ENCODE measurements around the gene GALNT11.
"Not testable (repeated sequence)": the region's sequence is repeated elsewhere in the genome, so short reads cannot be mapped to it uniquely, and the experiment has no call there.

Gene GALNT11

GRCh38 chr7:152027491-152028365, 2.3 kb downstream of the GALNT11 start:
- FAIRE-seq = not testable (repeated sequence)

- not testable (repeated sequence) for FAIRE-seq
Measured at GRCh38 chr7:152030059-152030458, 4.6 kb downstream of the GALNT11 start.

- FAIRE-seq = not testable (repeated sequence)
Measured at GRCh38 chr7:152030639-152031038, 5.2 kb downstream of the GALNT11 start.

- no peak for FAIRE-seq
Measured at GRCh38 chr7:152035817-152036216, 10.3 kb downstream of the GALNT11 start.

- FAIRE-seq = not testable (repeated sequence)
Measured at GRCh38 chr7:152038410-152038809, 12.9 kb downstream of the GALNT11 start.

GRCh38 chr7:152043086-152043485, 17.6 kb downstream of the GALNT11 start:
- FAIRE-seq = not testable (repeated sequence)

GRCh38 chr7:152044909-152045308, 19.4 kb downstream of the GALNT11 start:
- FAIRE-seq = not testable (repeated sequence)

GRCh38 chr7:152046531-152046930, 21.1 kb downstream of the GALNT11 start:
- FAIRE-seq = no peak

GRCh38 chr7:152048051-152048450, 22.6 kb downstream of the GALNT11 start:
- no peak for FAIRE-seq

- FAIRE-seq = no peak
Measured at GRCh38 chr7:152050547-152050971, 25.1 kb downstream of the GALNT11 start.

- FAIRE-seq = no peak
Measured at GRCh38 chr7:152051968-152052367, 26.5 kb downstream of the GALNT11 start.

- no peak for FAIRE-seq
Measured at GRCh38 chr7:152052771-152053170, 27.3 kb downstream of the GALNT11 start.

- FAIRE-seq = no peak
Measured at GRCh38 chr7:152054367-152055230, 29.1 kb downstream of the GALNT11 start.

GRCh38 chr7:152056621-152057274, 31.3 kb downstream of the GALNT11 start:
- no peak for FAIRE-seq

- FAIRE-seq = no peak
Measured at GRCh38 chr7:152059311-152059710, 33.8 kb downstream of the GALNT11 start.

GRCh38 chr7:152061086-152061485, 35.6 kb downstream of the GALNT11 start:
- not testable (repeated sequence) for FAIRE-seq

GRCh38 chr7:152063192-152063591, 37.7 kb downstream of the GALNT11 start:
- not testable (repeated sequence) for FAIRE-seq

- not testable (repeated sequence) for FAIRE-seq
Measured at GRCh38 chr7:152063821-152064220, 38.3 kb downstream of the GALNT11 start.

GRCh38 chr7:152065800-152066344, 40.4 kb downstream of the GALNT11 start:
- not testable (repeated sequence) for FAIRE-seq

GRCh38 chr7:152072421-152072820, 46.9 kb downstream of the GALNT11 start:
- no peak for FAIRE-seq

GRCh38 chr7:152073352-152073751, 47.9 kb downstream of the GALNT11 start:
- no peak for FAIRE-seq

- no peak for FAIRE-seq
Measured at GRCh38 chr7:152074673-152075072, 49.2 kb downstream of the GALNT11 start.

GRCh38 chr7:152075379-152075778, 49.9 kb downstream of the GALNT11 start:
- FAIRE-seq = not testable (repeated sequence)
